GM04503 (cell line): Measurements from ENCODE around the gene SLC39A7.

Source experiments
- DNase-seq: peaks from one replicate; pipeline ENCODE4 v3.0.0-alpha.2; 2012; ENCODE audit warnings: low read depth

The SLC39A7 gene

GRCh38 chr6:33236852-33237251 is 36.2 kb downstream of the SLC39A7 start:
- DNase-seq: no peak

- no peak for DNase-seq
These were observed 37.1 kb downstream of the SLC39A7 start for GRCh38 chr6:33237741-33238140.

DNA sequence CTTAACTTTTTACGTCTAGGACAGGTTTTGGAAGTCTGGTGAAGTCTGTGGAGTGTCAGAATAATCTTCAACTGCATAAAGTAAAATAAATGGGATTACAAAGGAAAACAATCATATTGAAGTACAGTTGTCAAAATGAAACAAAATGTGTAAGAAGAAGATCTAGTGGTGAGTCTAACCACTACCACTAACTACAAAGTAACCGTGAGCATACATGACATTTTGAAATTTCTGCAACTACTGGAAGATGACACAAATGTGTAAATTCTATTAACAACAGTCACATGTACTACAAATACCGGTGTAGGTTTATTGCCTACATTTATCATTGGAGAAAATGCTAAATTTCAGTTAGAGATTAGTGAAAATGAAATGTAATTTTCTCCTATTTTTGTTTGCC is 41.3 kb downstream of the SLC39A7 start:
- no peak for DNase-seq

DNA sequence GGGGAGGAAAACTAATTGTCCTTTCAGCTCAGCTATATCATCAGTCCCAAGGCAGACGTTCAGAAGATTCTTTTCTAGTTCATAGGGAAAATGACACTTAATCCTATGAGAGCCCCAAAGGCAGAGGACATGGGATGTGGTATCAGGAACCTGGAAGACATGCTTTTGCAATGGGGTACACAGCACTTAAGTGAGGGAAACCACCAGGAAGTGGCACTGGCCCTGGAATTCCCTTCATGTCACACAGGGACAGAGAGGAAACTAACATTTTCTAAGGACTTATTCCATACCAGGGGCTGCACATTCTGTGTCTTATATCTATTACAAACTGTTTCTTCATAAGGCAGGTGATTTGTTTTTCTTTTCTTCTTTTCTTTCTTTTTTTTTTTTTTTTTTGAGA is 42.8 kb downstream of the SLC39A7 start:
- DNase-seq: no peak

GRCh38 chr6:33247977-33248642 is 47.4 kb downstream of the SLC39A7 start:
- peak; percentile 35 for DNase-seq

- DNase-seq: no peak
These were observed 47.9 kb downstream of the SLC39A7 start for GRCh38 chr6:33248643-33248931.

DNA sequence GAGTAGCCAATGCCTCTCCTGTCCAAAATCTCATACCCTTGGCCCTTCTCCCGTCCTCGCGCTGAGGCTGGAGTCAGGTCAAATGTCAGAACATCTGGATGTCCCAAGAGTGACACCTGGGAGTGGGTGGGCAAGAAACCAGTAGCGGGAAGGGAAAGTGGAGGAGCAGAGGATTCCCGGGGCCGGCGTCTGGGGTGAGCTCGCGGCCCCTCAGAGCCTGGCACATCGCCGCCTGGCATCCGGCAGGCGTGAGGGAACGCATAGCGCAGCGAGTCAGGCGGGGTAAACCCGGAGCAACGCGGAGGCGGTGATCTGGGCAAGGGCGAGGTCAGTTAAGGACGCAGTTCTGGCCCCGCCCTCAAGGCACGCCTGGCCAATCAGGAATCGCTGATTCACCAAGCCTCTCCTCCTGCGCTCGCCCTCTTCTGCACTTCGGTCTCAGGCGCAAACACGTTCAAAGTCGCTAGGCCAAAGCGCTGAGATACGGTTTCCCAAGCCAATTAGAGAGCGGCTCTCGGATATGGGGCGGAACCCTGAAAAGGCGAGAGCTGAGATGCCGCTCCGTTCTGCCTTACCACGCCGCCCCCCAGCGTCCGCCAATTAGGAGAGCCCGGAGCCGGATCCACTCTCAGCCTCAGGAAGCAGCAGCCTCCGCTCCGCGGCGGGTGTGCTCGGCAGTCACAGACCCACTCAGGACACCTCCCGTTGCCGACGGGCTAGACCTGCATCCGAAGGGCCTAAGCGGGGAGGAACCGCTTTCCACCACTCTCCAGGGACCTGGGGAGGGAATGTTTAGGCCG is 48.5 kb downstream of the SLC39A7 start:
- DNase-seq: peak; percentile 98

DNA sequence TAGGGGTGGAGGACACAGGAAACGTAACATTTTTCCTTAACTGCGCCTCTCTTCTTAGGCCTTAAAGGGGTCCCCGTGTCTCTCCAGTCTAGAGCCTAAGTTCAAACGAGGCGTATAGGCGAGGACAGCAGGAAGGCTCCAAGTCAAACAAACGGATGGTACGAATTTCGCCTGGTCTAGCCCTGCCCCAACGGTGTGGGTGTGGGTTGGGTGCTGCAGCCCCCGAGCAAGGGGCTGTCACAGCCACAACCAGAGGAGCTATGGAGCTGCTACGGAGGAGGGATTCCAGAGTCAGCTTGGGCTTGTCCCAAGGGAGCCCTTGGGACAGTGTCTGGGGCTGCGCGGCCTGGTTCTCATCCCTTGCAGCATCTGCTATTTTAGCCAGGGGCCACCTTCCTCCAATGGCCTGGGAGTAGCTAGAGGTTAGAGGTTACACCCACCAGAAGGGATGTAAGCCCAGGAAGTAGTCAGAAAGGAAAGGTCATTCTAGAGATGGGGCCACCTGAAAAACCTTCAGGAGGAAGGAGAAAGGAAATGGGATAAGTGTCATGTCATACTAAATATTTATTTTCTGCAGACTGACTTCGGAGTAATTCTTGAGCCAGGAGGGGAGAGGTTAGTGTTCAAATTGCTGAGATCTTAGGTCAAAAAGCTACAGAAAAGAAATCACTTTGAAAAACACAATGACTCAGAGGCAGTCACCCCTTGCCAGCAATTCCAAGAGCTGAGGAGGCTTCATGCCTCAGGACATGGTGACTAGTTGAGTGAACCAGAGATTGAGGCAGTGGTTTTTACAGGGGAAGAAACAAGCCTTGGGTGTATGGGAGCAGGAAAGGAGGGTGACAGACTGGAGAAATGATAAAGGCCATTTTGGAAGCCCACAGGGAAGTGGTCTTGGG is 49.3 kb downstream of the SLC39A7 start:
- DNase-seq: peak; percentile 75

- no peak for DNase-seq
These were observed 50.1 kb downstream of the SLC39A7 start for GRCh38 chr6:33250731-33251130.

- no peak for DNase-seq
These were observed 50.8 kb downstream of the SLC39A7 start for GRCh38 chr6:33251395-33252012.

GRCh38 chr6:33252759-33253158 is 52.1 kb downstream of the SLC39A7 start:
- DNase-seq: no peak
